Pancreas (tissue), 10 donors: ENCODE data around the gene HARBI1. TPM values are rescaled to one million over a fixed set of nuclear protein-coding genes. Genes with fewer than 3 reads are reported as not detected.

Experiments used
- ATAC-seq, 4 donors: fragments of 200-7000 bp; cut with Tn5 transposase; one replicate each; pipeline versions ENCODE4 v1.8.0 to v1.9.1; 2020; ENCODE audit warnings: mild to moderate bottlenecking in 4 of 4, moderate library complexity in 4 of 4
- DNase-seq, 6 donors: peaks; one replicate each; pipeline ENCODE4 v3.0.0-alpha.2; 2020
- FAIRE-seq: peaks from 2 replicates; lab custom pipeline; 2012; peaks lifted over from hg19 to GRCh38; lab: Jason Lieb, UNC
- H3K27ac ChIP-seq, 4 donors: fragments of 200-600 bp; sonication (generic); 1 replicate in 3 of 4; 2 replicates in 1 of 4; pipeline versions ENCODE4 v1.5.0 to v1.8.0; 2020
- H3K27me3 ChIP-seq, 4 donors: fragments of 200-600 bp; one replicate each; pipeline ENCODE4 v1.8.0; 2021
- H3K36me3 ChIP-seq, 3 donors: fragments of 200-600 bp; sonication (generic) in 1 of 3; one replicate each; pipeline versions ENCODE4 v1.5.0 to v1.8.0; 2020 to 2021
- H3K4me1 ChIP-seq, 3 donors: fragments of 200-600 bp; one replicate each; pipeline ENCODE4 v1.8.0; 2021
- H3K4me3 ChIP-seq, 4 donors: fragments of 200-600 bp; sonication (generic) in 2 of 4; one replicate each; pipeline versions ENCODE4 v1.5.0 to v1.8.0; 2020 to 2021
- H3K9me3 ChIP-seq, 4 donors: fragments of 200-600 bp; one replicate each; pipeline ENCODE4 v1.8.0; 2021
- WGBS, 2 donors: extraction: QIAGEN DNeasy Blood & Tissue Kit; methylation state at CpG; one replicate each; pipeline ENCODE4 v1.1.7; 2013; 5-methylcytosine and 5-hydroxymethylcytosine counted together
- intact Hi-C, 3 donors: fragments of 100-400 bp; cut with DNase I; formaldehyde crosslinking; loops; one replicate each; pipeline versions ENCODE4 v1.11.1 to v1.14.2; 2022
- polyA plus RNA-seq, 2 donors: library from polyadenylated mRNA; stranded (reverse); fragments of 200-250 nt; gene quantifications; one replicate each; pipeline ENCODE4 v1.2.3, GENCODE V29; 2013
- total RNA-seq, 6 donors: library from RNA; stranded (reverse); fragmentation: NEBNext Ultra II Directional in 4 of 6; extraction: Animal tissue kit (Norgen Biotek cat#: 25700) in 4 of 6; gene quantifications; one replicate each; pipeline versions ENCODE4 v1.2.1 to v1.2.4, GENCODE V29; 2021 to 2023
- TF ChIP-seq, protein P1 (sequence below), 4 donors: fragments of 200-600 bp; sonication (generic) in 3 of 4; IDR thresholded peaks; one replicate each; pipeline versions ENCODE4 v1.5.0 to v1.8.0; 2021; ENCODE audit warnings: antibody characterized with exemption in 4 of 4
- donor health status: healthy with polysubstance abuse.
- donor health status: DM: no; HTN: no; CAD: no; lungs with moderate emphysema.
- donor health status: DM: no; HTN: no; CAD: no.
- donor health status: control.
- donor health status: control.
- donor health status: Bipolar disorder and iron deficiency.
- donor health status: DM: yes; HTN: yes; CAD: no.
- donor health status: DM: no; HTN: no; CAD: no.
- donor health status: DM: no; HTN: no; CAD: no.
- donor health status: DM: yes; HTN: yes; CAD: no.

The HARBI1 gene
- total and polyA plus RNA-seq, 8 donors: 1.7 to 2.6 (median 2.0) TPM

- H3K27me3 ChIP-seq: no peaks in the 10 kb centered on the region
- no peak for ATAC-seq
Observed at GRCh38 chr11:46601129-46601528, 15.9 kb downstream of the HARBI1 start.

GRCh38 chr11:46600194-46600960 is 16.6 kb downstream of the HARBI1 start:
- DNase-seq (no peak), ATAC-seq (no peak), FAIRE-seq (no peak)
- Histone ChIP-seq H3K4me1 (no peaks in the 10 kb centered on the region), H3K27me3 (no peaks in the 10 kb centered on the region), H3K27ac (no peak overlapping the region), H3K9me3 (no peaks in the 10 kb centered on the region), H3K4me3 (no peak overlapping the region), H3K36me3 (no peaks in the 10 kb centered on the region)
- TF ChIP-seq, protein P1, sequence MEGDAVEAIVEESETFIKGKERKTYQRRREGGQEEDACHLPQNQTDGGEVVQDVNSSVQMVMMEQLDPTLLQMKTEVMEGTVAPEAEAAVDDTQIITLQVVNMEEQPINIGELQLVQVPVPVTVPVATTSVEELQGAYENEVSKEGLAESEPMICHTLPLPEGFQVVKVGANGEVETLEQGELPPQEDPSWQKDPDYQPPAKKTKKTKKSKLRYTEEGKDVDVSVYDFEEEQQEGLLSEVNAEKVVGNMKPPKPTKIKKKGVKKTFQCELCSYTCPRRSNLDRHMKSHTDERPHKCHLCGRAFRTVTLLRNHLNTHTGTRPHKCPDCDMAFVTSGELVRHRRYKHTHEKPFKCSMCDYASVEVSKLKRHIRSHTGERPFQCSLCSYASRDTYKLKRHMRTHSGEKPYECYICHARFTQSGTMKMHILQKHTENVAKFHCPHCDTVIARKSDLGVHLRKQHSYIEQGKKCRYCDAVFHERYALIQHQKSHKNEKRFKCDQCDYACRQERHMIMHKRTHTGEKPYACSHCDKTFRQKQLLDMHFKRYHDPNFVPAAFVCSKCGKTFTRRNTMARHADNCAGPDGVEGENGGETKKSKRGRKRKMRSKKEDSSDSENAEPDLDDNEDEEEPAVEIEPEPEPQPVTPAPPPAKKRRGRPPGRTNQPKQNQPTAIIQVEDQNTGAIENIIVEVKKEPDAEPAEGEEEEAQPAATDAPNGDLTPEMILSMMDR (IDR thresholded peaks at IDR 0.05): no peak
- intact Hi-C loops: no loop called here
- WGBS, 2 donors: 82 to 84% methylated on average over 3 of the region's 3 CpGs

More at GRCh38 chr11:46601129-46601528, 15.9 kb downstream of the HARBI1 start:
- H3K36me3 ChIP-seq: no peaks in the 10 kb centered on the region
- H3K4me1 ChIP-seq: no peaks in the 10 kb centered on the region
- DNase-seq (no peak), FAIRE-seq (no peak)
- TF ChIP-seq, protein P1 (IDR thresholded peaks at IDR 0.05): no peak
- H3K27ac ChIP-seq: no peak overlapping the region
- intact Hi-C loops: no loop called here
- no peak overlapping the region for H3K4me3 ChIP-seq
- 63 to 80% methylated on average over 1 of the region's 1 CpG for WGBS, 2 donors
- H3K9me3 ChIP-seq: no peaks in the 10 kb centered on the region

GRCh38 chr11:46599340-46600193 is 17.5 kb downstream of the HARBI1 start:
- WGBS, 2 donors: 90 to 93% methylated on average over 8 of the region's 8 CpGs

DNA sequence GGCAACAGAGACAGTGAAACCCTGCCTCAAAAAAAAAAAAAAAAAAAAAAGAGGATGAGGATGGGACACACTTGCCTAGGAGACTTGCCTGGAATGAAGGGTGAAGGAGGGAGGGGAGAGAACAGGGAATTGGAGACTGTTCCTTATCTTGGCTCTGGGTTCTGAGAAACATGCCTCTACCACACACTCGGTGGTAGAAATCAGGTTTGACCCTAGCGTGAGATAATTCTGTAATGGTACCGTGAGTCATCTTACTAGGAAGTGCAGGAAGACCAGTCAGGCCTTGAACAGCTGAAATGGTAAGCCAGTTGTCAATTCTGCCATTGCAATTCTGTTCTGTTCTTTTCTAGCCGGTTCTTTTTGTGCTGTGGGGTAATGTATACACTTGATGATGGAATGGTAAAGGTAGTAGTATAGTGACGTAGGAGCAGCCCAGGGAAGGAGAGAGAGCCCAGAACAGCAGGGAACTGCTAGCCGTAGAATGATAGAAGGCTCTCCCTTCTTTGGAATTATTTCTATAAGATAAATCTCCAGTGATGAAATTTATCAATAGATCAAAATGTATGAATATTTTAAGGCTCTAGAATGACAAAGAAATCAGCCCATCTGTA is 19.3 kb downstream of the HARBI1 start:
- Histone ChIP-seq H3K27ac (no peak overlapping the region), H3K36me3 (no peaks in the 10 kb centered on the region), H3K4me1 (peaks cover 0 to 6% (median 0%) of the 10 kb centered on the region in 3 donors), H3K27me3 (no peaks in the 10 kb centered on the region), H3K4me3 (no peak overlapping the region), H3K9me3 (no peaks in the 10 kb centered on the region)
- ATAC-seq: no peak
- intact Hi-C loops: no loop called here
- TF ChIP-seq, protein P1 (IDR thresholded peaks at IDR 0.05): no peak
- WGBS, 2 donors: 83% methylated on average over 6 of the region's 6 CpGs
- no peak for DNase-seq
- FAIRE-seq: no peak

More at GRCh38 chr11:46599340-46600193, 17.5 kb downstream of the HARBI1 start:
- FAIRE-seq (no peak), ATAC-seq (peak in 1 of 4 donors; percentile 38), DNase-seq (no peak)
- Histone ChIP-seq H3K27me3 (no peaks in the 10 kb centered on the region), H3K4me1 (peaks cover 0 to under 1% (median 0%) of the 10 kb centered on the region in 3 donors), H3K4me3 (no peak overlapping the region), H3K36me3 (no peaks in the 10 kb centered on the region), H3K9me3 (no peaks in the 10 kb centered on the region), H3K27ac (no peak overlapping the region)
- TF ChIP-seq, protein P1 (IDR thresholded peaks at IDR 0.05): no peak
- intact Hi-C loops: no loop called here
